ENCODE data around the gene TRIM65. TPM values are rescaled to one million over a fixed set of nuclear protein-coding genes. Genes with fewer than 3 reads are reported as not detected.
"Not testable (repeated sequence)": the region's sequence is repeated elsewhere in the genome, so short reads cannot be mapped to it uniquely, and the experiment has no call there.

Gene TRIM65
- total RNA-seq, 1 donor: 22.5 TPM

DNA sequence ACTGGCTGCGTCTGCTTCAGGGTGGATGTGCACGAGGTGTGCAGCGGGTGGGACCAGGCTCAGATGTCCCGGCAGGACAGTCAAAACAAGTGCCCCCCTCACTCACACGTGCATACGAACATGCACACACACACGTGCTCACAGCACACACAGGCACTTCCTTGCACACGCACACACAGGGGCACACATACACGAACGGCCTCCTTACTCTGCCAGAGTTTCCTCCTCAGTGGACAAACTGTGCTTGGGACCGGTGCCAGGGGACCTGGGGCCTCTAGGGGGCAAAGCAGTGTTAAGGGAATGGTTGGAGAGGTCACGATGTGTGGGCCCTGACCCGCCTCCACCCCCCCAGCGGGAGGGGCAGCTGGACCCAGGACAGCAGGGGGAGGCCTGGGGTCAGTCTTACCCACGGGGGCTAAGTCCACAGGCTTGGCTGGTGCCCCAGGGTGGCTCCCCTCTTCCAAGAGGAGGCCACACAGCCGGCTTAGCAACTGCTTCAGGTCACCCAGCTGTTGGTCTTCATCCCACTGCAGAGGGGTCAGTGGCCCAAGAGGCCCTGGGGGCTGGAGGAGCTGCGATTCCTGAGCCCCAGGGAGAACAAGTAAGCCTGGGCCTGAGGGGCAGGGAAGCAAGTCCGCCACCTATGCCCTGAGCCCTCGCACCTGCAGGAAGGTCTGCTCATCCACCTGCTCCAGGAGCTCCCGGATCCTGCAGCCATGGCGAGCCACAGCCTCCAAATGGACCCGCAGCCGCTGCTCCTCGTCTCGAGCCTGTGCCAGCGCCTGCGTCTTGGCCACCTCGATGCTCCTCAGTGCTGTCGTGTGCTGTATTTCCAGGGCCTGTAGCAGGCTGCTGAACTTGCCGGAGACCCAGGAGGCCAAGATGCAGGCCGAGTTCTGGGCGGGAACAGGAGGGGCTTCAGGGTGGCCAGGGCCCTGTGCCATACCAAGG is 4.9 kb downstream of the TRIM65 start:
- TF ChIP-seq, protein P1, sequence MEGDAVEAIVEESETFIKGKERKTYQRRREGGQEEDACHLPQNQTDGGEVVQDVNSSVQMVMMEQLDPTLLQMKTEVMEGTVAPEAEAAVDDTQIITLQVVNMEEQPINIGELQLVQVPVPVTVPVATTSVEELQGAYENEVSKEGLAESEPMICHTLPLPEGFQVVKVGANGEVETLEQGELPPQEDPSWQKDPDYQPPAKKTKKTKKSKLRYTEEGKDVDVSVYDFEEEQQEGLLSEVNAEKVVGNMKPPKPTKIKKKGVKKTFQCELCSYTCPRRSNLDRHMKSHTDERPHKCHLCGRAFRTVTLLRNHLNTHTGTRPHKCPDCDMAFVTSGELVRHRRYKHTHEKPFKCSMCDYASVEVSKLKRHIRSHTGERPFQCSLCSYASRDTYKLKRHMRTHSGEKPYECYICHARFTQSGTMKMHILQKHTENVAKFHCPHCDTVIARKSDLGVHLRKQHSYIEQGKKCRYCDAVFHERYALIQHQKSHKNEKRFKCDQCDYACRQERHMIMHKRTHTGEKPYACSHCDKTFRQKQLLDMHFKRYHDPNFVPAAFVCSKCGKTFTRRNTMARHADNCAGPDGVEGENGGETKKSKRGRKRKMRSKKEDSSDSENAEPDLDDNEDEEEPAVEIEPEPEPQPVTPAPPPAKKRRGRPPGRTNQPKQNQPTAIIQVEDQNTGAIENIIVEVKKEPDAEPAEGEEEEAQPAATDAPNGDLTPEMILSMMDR (IDR thresholded peaks at IDR 0.05; ENCODE audit: insufficient read depth, low read depth, low read length): no peak
- no peak for DNase-seq (ENCODE audit: low read depth)
- no peak overlapping the region for H3K4me3 ChIP-seq (ENCODE audit: low read depth, low read length)

DNA sequence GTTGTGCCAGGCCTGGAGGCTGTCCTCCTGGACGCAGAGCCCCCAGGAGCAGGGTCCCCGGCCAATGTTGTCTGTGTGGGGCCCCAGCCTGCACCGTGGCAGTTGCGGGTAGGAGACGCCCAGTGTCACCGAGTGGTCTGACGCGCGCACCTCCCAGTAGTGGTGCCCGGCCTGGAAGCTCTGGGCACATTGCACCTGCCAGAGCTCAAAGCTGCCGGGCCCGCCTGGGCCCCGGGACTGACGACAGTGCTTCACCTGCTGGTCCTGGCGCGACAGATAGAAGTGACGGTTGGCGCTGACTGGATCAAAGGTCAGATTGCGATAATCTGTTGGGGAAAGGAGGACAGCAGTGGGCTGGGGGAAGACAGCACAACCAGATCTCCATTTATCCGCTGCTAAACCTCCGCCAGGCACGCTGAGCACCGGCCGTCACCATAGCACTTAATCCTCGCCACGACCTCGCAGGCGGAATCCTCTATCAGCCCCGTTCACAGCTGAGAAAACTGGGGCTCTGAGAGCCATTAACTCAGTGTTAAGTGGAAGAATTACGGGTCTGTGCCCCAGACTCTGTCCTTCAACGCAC is 5.6 kb downstream of the TRIM65 start:
- H3K4me3 ChIP-seq (ENCODE audit: low read depth, low read length): no peak overlapping the region
- DNase-seq (ENCODE audit: low read depth): no peak
- TF ChIP-seq, protein P1 (IDR thresholded peaks at IDR 0.05; ENCODE audit: insufficient read depth, low read depth, low read length): no peak

DNA sequence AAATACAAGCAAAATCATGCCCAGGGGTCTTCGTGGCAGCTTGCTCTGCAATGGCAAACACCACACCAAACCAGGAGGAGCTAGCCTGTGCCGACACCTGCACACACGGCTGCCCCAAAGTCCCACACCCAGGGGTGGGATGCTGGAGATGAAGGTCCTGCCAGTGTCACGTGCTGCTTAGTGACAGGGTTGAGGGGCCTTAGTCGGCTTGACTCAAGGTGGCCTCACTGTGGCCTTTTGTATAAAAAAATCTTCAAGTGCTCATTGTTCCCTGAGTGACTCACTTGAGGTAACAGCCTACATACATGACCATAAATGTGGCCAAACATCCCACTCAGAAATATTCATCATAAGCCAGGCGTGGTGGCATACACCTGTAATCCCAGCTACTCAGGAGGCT is 7.3 kb downstream of the TRIM65 start:
- no peak overlapping the region for H3K4me3 ChIP-seq (ENCODE audit: low read depth, low read length)
- TF ChIP-seq, protein P1 (IDR thresholded peaks at IDR 0.05; ENCODE audit: insufficient read depth, low read depth, low read length): no peak
- no peak for DNase-seq (ENCODE audit: low read depth)

DNA sequence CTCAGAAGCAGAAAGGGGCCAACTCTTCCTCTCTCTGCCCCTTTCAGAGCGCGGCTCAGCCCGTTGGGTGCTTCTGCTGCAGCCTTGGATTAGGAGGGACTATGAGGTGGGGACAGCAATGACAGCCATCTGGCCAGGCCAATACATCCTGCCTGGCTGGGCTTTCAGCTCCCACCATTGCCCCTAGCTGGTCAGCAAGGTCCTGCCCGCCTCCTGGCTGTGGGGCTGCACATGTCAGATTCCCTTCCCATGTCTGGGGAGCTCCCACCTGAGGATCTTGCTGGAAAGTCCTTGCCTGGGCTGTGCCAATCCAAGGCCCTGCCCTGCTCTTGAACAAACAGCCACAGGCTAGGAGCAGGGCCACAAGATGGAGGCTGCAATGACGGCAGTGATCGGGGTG is 8.3 kb downstream of the TRIM65 start:
- no peak overlapping the region for H3K4me3 ChIP-seq (ENCODE audit: low read depth, low read length)
- TF ChIP-seq, protein P1 (IDR thresholded peaks at IDR 0.05; ENCODE audit: insufficient read depth, low read depth, low read length): no peak
- no peak for DNase-seq (ENCODE audit: low read depth)

DNA sequence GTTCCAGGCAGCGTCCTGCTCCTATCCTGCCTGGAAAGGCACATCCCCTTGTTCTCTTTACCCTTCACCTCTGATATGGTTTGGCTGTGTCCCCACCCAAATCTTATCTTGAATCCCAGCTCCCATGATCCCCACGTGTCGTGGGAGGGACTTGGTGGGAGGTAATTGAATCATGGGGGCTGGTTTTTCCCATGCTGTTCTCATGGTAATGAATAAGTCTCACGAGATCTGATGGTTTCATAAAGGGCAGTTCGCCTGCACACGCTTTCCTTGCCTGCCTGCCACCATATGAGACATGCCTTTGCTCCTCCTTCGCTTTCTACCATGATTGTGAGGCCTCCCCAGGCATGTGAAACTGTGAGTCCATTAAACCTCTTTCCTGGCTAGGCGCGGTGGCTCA is 10.9 kb downstream of the TRIM65 start:
- H3K4me3 ChIP-seq (ENCODE audit: low read depth, low read length); DNase-seq (ENCODE audit: low read depth): not testable (repeated sequence)

DNA sequence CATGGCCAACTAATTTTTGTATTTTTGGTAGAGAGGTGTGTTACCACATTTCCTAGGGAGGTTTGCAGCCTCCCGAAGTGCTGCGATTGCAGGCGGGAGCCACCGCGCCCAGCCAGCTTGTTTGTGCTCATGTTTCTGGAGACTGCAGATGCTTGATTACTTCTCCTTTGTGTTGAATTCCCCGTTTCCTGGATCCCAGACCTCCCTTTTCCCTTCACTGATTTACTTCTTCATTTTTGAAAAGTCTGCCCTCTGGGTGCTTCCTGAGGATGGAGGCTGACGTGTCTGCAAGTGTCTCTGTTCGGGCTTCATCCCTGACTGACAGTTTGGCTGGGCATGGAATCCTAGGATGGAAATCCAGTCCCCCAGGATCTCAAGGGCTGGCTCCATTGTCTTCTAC is 11.3 kb downstream of the TRIM65 start:
- TF ChIP-seq, protein P1 (IDR thresholded peaks at IDR 0.05; ENCODE audit: insufficient read depth, low read depth, low read length): no peak
- no peak for DNase-seq (ENCODE audit: low read depth)
- H3K4me3 ChIP-seq (ENCODE audit: low read depth, low read length): no peak overlapping the region

DNA sequence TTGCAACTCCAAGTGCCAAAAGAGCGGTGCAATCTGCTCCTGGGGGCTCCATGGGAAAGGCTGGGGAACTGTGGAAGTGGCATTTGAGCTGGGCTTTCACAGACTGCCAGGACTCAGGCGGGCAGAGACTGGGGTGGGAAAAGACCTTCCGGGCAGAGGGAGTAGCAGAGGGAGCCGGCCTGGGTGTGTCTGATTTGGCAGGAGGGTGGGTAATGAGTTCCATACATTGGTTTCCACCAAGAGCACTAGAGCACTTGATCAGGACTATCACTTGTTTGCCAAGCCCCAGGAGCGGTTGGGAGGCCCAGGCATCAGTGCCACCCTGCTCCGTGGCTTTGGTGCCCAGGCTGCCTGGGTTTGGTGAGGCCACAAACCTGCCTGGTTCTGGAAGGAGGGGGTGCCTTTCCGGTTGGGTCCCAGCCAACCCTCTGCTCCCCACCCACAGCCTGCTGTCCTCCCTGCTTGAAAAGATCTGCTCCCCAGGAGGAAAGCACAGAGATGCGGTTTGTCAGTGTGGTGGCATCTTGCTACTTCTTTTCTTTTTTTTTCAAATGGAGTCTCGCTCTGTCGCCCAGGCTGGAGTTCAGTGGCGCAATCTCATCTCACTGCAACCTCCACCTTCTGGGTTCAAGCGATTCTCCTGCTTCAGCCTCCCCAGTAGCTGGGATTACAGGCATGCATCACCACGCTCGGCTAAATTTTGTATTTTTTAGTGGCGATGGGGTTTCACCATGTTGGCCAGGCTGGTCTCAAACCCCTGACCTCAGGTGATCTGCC is 14.9 kb downstream of the TRIM65 start:
- TF ChIP-seq, protein P1 (IDR thresholded peaks at IDR 0.05; ENCODE audit: insufficient read depth, low read depth, low read length): no peak
- H3K4me3 ChIP-seq (ENCODE audit: low read depth, low read length): no peak overlapping the region
- DNase-seq (ENCODE audit: low read depth): no peak
